Measurements from ENCODE around the gene SIRT4. TPM values are rescaled to one million over a fixed set of nuclear protein-coding genes. Genes with fewer than 3 reads are reported as not detected.

SIRT4 gene
- total and polyA plus RNA-seq, 2 of the 4 experiments (the other 2 are of a cell fraction): 0.87 to 2.0 TPM

- peaks cover 0 to 62% of the 10 kb centered on the region in 2 experiments; a peak in 2 of 4 replicates for H3K79me1 ChIP-seq (ENCODE audit: low read depth in 1 of 2, low read length in 2 of 2)
- no peak overlapping the region for H3K9ac ChIP-seq (ENCODE audit: low read depth, low read length)
- H2BK120ac ChIP-seq (ENCODE audit: low read depth, low read length): no peak overlapping the region
- H3K56ac ChIP-seq (ENCODE audit: extremely low read depth, insufficient read depth, low read length): no peak overlapping the region
- peak overlapping the region; percentile 53; the same call in 1 of the 2 replicates for H3K23ac ChIP-seq (ENCODE audit: low read depth, low read length)
- DNase-seq: peak; percentile 38
- H3K9me3 ChIP-seq (ENCODE audit: control insufficient read depth, insufficient read depth, low read length): no peaks in the 10 kb centered on the region
- H3K14ac ChIP-seq (replicated peaks; ENCODE audit: low read depth, low read length): peak overlapping the region; percentile 17; the same call in 1 of the 2 replicates
- BruUV-seq (replicated peaks): no TSS peak
- H2AFZ ChIP-seq (replicated peaks; ENCODE audit: low read length, poor library complexity): no peak overlapping the region
- peak overlapping the region; percentile 33 for H3K4ac ChIP-seq (ENCODE audit: low read depth, low read length)
- no peak overlapping the region for H3K4me3 ChIP-seq (ENCODE audit: insufficient read depth, low read depth, low read length)
- peak overlapping the region; percentile 25; the same call in 1 of the 2 replicates for H4K91ac ChIP-seq (ENCODE audit: insufficient read depth, low read depth, low read length)
- peak overlapping the region; percentile 35 for H2BK5ac ChIP-seq (ENCODE audit: low read depth, low read length, poor library complexity, severe bottlenecking)
- H2BK20ac ChIP-seq (ENCODE audit: low read depth, low read length): 0 out of 2 replicates have a peak overlapping the region, but pooled peaks have one; percentile 10
- no peak for ATAC-seq (ENCODE audit: low read depth)
- peaks cover 40% of the 10 kb centered on the region for H3K4me1 ChIP-seq (ENCODE audit: control insufficient read depth, insufficient read depth, low read length)
- peaks cover 47% of the 10 kb centered on the region for H3K9me1 ChIP-seq (ENCODE audit: insufficient read depth, low read length)
- peak overlapping the region; percentile 66 for H2AK5ac ChIP-seq (ENCODE audit: low read depth, low read length)
- no peaks in the 10 kb centered on the region for H3K27me3 ChIP-seq (ENCODE audit: control insufficient read depth, insufficient read depth, low read length)
- WGBS, 2 experiments (ENCODE audit: extremely low coverage in 2 of 2, insufficient read length in 1 of 2): 100% methylated on average over 2 of the region's 8 CpGs; no CpG with 5 or more reads in 1 of the 2 experiments
- intact Hi-C loops (cut with micrococcal nuclease): no loop called here
- dilution Hi-C loops (cut with HindIII; ENCODE audit: low sequenced_read_pairs, unreplicated experiment): no loop called here
- H4K8ac ChIP-seq (ENCODE audit: low read depth in 2 of 2, low read length in 2 of 2): no peak overlapping the region
- ChIA-PET CTCF (interaction anchor here (1.1 to 2.4 kb wide), 2 partner anchors 31 to 58 kb away, joined by 3 to 8 read pairs; no protein-coding TSS in a partner anchor), POLR2A (ENCODE audit: unreplicated experiment) (interaction anchor here (0.6 to 6.5 kb wide), 4 partner anchors 10 to 58 kb away, joined by 3 to 39 read pairs (median 9); no protein-coding TSS in a partner anchor)
- H2AK9ac ChIP-seq (replicated peaks; ENCODE audit: low read depth, low read length, poor library complexity): peak overlapping the region; percentile 25
- H3K18ac ChIP-seq (ENCODE audit: low read depth, low read length): no peak overlapping the region
- H4K5ac ChIP-seq (ENCODE audit: low read depth, low read length): no peak overlapping the region
- H3K4me2 ChIP-seq (ENCODE audit: low read depth, low read length): no peak overlapping the region
- in situ Hi-C loops (cut with MboI; ENCODE audit: low sequenced_read_pairs): loop anchor here (5.0 kb wide), 1 partner anchor 32 kb away; no protein-coding TSS in a partner anchor
- no peak overlapping the region for H2BK15ac ChIP-seq (ENCODE audit: low read depth, low read length)
- H3K27ac ChIP-seq (ENCODE audit: insufficient read depth, low read length): peak overlapping the region; percentile 10; the same call in 1 of the 2 replicates
- peaks cover 13% of the 10 kb centered on the region for H3K36me3 ChIP-seq (ENCODE audit: control insufficient read depth, insufficient read depth, low read length)
- TF ChIP-seq CEBPB (IDR thresholded peaks at IDR 0.05; ENCODE audit: low read depth, low read length) (peak; percentile 43; the same call in 1 of the 2 replicates), RFX5 (IDR thresholded peaks at IDR 0.05; ENCODE audit: low read depth, low read length) (no peak)
- H4K20me1 ChIP-seq (ENCODE audit: insufficient read depth, low read length): peaks cover 92% of the 10 kb centered on the region
These were observed 42.5 kb upstream of the SIRT4 start for GRCh38 chr12:120259418-120260202.
